ENCODE measurements around the gene PERCC1. TPM values are rescaled to one million over a fixed set of nuclear protein-coding genes. Genes with fewer than 3 reads are reported as not detected.

The PERCC1 gene
- total RNA-seq, 1 experiment from 2014 or later, result not detected

DNA sequence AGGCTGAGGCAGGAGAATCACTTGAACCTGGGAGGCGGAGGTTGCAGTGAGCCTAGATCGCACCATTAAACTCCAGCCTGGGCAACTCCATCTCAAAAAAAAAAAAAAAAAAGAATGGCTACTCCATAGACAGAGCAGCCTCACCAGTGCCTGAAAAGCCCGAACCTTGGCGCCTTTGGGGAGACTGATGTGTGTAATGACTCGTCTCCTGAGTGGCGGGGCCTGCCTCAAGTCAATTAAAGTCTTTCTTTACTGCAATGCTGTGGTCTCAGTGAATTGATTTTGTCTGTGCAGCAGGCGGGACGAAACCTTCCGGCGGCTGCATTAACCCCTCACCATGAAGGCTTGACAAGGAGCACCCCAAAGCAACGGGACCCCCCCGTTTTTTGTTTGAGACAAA lies 6.8 kb upstream of the PERCC1 start:
- TF ChIP-seq, protein P1, sequence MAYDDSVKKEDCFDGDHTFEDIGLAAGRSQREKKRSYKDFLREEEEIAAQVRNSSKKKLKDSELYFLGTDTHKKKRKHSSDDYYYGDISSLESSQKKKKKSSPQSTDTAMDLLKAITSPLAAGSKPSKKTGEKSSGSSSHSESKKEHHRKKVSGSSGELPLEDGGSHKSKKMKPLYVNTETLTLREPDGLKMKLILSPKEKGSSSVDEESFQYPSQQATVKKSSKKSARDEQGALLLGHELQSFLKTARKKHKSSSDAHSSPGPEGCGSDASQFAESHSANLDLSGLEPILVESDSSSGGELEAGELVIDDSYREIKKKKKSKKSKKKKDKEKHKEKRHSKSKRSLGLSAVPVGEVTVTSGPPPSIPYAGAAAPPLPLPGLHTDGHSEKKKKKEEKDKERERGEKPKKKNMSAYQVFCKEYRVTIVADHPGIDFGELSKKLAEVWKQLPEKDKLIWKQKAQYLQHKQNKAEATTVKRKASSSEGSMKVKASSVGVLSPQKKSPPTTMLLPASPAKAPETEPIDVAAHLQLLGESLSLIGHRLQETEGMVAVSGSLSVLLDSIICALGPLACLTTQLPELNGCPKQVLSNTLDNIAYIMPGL (CRISPR knock-in tag; IDR thresholded peaks at IDR 0.05), result no peak
- TF ChIP-seq MYBL2 (CRISPR knock-in tag; IDR thresholded peaks at IDR 0.05), result no peak
- Mint-ChIP-seq H3K9me3 (no peaks in the 10 kb centered on the region), H3K27ac (no peak overlapping the region), H3K27me3 (ENCODE audit: low read depth) (no peaks in the 10 kb centered on the region; the same call in 1 of the 2 replicates), H3K4me1 (peaks cover 5% of the 10 kb centered on the region; the same call in 1 of the 2 replicates), H3K36me3 (no peaks in the 10 kb centered on the region), H3K4me3 (no peak overlapping the region)
- DNase-seq (ENCODE audit: low spot score) (no peak), ATAC-seq (no peak)
- ChIA-PET CTCF (no interaction called here), POLR2A (no interaction called here)

DNA sequence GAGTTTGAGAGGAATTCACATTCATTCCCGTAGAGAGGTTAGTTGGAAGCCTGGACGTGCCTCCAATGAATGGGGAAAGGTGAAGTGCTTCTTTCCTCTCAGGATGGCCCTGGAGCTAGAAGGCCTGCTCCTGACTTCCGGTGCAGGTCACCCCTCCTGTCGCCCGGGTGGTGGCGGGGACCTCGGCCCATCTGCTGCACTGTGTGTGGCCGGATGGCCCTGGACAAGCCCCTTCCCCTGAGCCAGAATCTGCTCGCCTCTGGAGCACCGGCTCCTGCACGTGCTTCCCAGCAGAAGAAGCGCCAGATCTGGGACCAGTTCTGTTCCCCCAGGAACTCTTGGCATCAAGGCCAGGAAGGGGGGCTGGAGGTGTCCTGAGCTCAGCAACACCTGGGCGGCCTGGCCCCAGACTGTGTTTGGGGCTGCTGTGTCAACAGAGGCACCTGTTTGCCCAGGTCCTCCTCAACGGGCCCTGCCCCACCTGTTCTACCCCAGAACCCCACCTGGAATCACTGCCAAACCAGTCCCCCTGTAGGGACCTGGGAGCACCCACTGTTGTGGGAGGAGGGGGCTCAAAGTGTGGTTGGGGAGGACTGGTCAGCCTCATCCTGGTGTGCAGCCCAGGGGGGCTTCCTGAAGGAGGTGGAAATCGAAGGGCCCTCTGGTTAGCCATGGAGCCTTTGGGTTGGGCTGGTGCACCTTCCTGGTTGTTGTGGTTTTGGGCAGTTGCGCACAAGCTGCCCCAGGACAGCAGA lies 5.1 kb upstream of the PERCC1 start:
- Mint-ChIP-seq H3K36me3 (no peaks in the 10 kb centered on the region), H3K4me1 (no peaks in the 10 kb centered on the region), H3K27me3 (ENCODE audit: low read depth) (no peaks in the 10 kb centered on the region), H3K27ac (no peak overlapping the region), H3K9me3 (no peaks in the 10 kb centered on the region), H3K4me3 (no peak overlapping the region)
- ChIA-PET POLR2A (no interaction called here), CTCF (no interaction called here)
- TF ChIP-seq ZNF396 (CRISPR knock-in tag; IDR thresholded peaks at IDR 0.05; ENCODE audit: borderline replicate concordance) (no peak), SMAD4 (CRISPR knock-in tag; IDR thresholded peaks at IDR 0.05) (no peak)
- TF ChIP-seq, protein P2, sequence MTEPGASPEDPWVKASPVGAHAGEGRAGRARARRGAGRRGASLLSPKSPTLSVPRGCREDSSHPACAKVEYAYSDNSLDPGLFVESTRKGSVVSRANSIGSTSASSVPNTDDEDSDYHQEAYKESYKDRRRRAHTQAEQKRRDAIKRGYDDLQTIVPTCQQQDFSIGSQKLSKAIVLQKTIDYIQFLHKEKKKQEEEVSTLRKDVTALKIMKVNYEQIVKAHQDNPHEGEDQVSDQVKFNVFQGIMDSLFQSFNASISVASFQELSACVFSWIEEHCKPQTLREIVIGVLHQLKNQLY (CRISPR knock-in tag; IDR thresholded peaks at IDR 0.05), result no peak
- TF ChIP-seq, protein P3, sequence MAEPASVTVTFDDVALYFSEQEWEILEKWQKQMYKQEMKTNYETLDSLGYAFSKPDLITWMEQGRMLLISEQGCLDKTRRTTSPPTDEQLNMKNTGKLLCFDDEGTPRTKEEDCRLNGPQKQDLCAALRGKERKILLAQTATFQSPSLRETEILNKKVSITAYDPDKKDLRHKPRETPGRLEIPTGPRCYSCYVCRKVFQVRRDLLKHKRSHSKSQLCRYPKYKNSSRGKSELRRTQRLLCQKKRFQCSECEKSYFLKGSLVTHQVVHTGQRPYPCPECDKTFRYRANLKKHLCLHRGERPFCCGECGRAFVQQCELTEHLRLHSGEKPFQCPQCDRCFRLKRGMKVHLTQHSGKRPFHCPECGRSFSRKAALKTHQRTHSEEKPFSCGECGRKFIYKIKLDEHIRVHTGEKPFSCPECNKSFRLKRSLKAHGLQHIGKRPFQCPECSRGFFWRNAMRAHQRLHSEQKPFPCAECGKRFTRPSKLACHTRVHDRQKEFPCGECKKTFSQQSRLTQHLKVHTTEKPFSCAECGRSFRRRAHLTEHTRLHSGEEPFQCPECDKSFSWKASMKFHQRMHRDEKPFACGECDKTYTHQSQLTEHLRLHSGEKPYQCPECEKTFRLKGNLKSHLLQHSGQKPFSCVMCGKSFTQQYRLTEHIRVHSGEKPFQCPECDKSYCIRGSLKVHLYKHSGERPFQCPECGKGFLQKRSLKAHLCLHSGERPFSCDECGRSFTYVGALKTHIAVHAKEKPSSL (CRISPR knock-in tag; conservative IDR thresholded peaks at IDR 0.05), result no peak
- no peak for ATAC-seq
- no peak for DNase-seq (ENCODE audit: low spot score)

DNA sequence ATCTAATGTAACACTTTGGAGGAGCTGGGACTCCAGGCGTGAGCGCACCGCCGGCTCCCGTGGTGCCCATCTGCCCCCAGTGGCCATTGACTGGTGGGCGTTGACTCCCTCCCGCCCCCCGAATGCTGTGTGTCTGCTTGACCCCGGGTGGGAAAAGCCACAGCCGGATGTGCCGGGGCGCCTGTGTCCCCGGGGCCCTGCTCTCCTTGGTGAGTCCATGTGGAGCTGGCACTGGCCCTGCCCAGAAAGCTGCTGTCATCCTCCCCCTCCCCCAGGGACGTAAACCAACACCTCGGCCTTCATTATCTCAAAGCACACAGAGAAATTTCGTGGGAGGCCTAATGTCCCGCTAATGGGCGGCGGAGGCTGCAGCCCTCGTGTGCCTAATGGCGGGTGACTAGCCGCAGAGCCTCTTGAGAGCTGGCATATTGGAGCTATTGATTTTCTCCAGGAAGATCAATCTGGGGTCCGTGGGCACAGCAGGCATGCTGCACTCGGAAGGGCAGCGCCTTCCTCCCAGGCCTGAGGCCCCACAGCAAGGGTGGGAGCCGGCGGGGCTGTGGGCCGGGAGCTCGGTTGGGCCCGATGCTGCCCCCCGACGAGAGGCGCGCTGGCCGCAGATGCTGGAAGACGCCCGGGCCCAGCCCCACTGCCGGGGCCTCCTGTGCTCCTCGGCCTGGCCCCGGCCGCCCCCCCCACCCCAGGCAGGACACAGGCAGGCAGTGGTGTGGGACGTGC lies 4.0 kb upstream of the PERCC1 start:
- CTCF ChIA-PET, result interaction anchor here (1.0 to 2.0 kb wide), 4 partner anchors 17 to 297 kb away, joined by 3 to 10 read pairs (median 4); partner anchors contain the start of gene CCDC154
- POLR2A ChIA-PET, result no interaction called here
- TF ChIP-seq KAT7 (CRISPR knock-in tag; IDR thresholded peaks at IDR 0.05; ENCODE audit: borderline replicate concordance) (no peak), FOXK1 (CRISPR knock-in tag; IDR thresholded peaks at IDR 0.05) (no peak), ZNF317 (CRISPR knock-in tag; IDR thresholded peaks at IDR 0.05; ENCODE audit: borderline replicate concordance, low read depth) (no peak), NR2C2 (CRISPR knock-in tag; IDR thresholded peaks at IDR 0.05) (no peak), ZNF423 (CRISPR knock-in tag; IDR thresholded peaks at IDR 0.05) (no peak), TP53 (CRISPR knock-in tag; IDR thresholded peaks at IDR 0.05) (no peak), FOXP1 (CRISPR knock-in tag; IDR thresholded peaks at IDR 0.05; ENCODE audit: borderline replicate concordance) (no peak), ZNF121 (CRISPR knock-in tag; IDR thresholded peaks at IDR 0.05) (no peak), CBFB (CRISPR knock-in tag; IDR thresholded peaks at IDR 0.05; ENCODE audit: low read depth) (no peak), ZNF671 (CRISPR knock-in tag; IDR thresholded peaks at IDR 0.05) (no peak), HMGA2 (CRISPR knock-in tag; IDR thresholded peaks at IDR 0.05) (no peak), ESRRA (CRISPR knock-in tag; IDR thresholded peaks at IDR 0.05; ENCODE audit: borderline replicate concordance) (no peak)
- TF ChIP-seq, protein P4, sequence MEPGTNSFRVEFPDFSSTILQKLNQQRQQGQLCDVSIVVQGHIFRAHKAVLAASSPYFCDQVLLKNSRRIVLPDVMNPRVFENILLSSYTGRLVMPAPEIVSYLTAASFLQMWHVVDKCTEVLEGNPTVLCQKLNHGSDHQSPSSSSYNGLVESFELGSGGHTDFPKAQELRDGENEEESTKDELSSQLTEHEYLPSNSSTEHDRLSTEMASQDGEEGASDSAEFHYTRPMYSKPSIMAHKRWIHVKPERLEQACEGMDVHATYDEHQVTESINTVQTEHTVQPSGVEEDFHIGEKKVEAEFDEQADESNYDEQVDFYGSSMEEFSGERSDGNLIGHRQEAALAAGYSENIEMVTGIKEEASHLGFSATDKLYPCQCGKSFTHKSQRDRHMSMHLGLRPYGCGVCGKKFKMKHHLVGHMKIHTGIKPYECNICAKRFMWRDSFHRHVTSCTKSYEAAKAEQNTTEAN (CRISPR knock-in tag; IDR thresholded peaks at IDR 0.05), result no peak
- TF ChIP-seq, protein P5, sequence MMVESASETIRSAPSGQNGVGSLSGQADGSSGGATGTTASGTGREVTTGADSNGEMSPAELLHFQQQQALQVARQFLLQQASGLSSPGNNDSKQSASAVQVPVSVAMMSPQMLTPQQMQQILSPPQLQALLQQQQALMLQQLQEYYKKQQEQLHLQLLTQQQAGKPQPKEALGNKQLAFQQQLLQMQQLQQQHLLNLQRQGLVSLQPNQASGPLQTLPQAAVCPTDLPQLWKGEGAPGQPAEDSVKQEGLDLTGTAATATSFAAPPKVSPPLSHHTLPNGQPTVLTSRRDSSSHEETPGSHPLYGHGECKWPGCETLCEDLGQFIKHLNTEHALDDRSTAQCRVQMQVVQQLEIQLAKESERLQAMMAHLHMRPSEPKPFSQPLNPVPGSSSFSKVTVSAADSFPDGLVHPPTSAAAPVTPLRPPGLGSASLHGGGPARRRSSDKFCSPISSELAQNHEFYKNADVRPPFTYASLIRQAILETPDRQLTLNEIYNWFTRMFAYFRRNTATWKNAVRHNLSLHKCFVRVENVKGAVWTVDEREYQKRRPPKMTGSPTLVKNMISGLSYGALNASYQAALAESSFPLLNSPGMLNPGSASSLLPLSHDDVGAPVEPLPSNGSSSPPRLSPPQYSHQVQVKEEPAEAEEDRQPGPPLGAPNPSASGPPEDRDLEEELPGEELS (CRISPR knock-in tag; IDR thresholded peaks at IDR 0.05), result no peak
- TF ChIP-seq, protein P6, sequence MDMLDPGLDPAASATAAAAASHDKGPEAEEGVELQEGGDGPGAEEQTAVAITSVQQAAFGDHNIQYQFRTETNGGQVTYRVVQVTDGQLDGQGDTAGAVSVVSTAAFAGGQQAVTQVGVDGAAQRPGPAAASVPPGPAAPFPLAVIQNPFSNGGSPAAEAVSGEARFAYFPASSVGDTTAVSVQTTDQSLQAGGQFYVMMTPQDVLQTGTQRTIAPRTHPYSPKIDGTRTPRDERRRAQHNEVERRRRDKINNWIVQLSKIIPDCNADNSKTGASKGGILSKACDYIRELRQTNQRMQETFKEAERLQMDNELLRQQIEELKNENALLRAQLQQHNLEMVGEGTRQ (CRISPR knock-in tag; IDR thresholded peaks at IDR 0.05), result no peak
- Mint-ChIP-seq H3K27me3 (ENCODE audit: low read depth) (no peaks in the 10 kb centered on the region), H3K27ac (no peak overlapping the region), H3K36me3 (no peaks in the 10 kb centered on the region), H3K4me3 (no peak overlapping the region), H3K9me3 (no peaks in the 10 kb centered on the region), H3K4me1 (no peaks in the 10 kb centered on the region)
- ATAC-seq, result peak; percentile 13
- no peak for DNase-seq (ENCODE audit: low spot score)
